Hepatocyte (in vitro differentiated cells): ENCODE data around the gene TMEM26. TPM values are rescaled to one million over a fixed set of nuclear protein-coding genes. Genes with fewer than 3 reads are reported as not detected.

Source experiments
- DNase-seq: peaks from one replicate; pipeline ENCODE4 v3.0.0-alpha.2; 2016; ENCODE audit warnings: low spot score
- H2AFZ ChIP-seq: fragments of 200-600 bp; sonication (generic); 2 replicates; pipeline ENCODE4 v1.6.0; 2016; ENCODE audit warnings: antibody characterized with exemption, mild to moderate bottlenecking
- H3K27ac ChIP-seq: fragments of 200-600 bp; sonication (generic); 2 replicates; pipeline ENCODE4 v1.5.1; 2016; ENCODE audit warnings: mild to moderate bottlenecking
- H3K27me3 ChIP-seq: fragments of 200-600 bp; sonication (generic); 2 replicates; pipeline ENCODE4 v1.6.1; 2016
- H3K36me3 ChIP-seq: fragments of 200-600 bp; sonication (generic); replicated peaks from 2 replicates; pipeline ENCODE4 v1.5.1; 2016; ENCODE audit warnings: low read depth; ENCODE audit not compliant: insufficient read depth
- H3K4me1 ChIP-seq: fragments of 200-600 bp; sonication (generic); 2 replicates; pipeline ENCODE4 v1.5.1; 2016; ENCODE audit warnings: mild to moderate bottlenecking, moderate library complexity; ENCODE audit not compliant: insufficient read depth
- H3K4me2 ChIP-seq: fragments of 200-600 bp; sonication (generic); 2 replicates; pipeline ENCODE4 v1.6.0; 2016
- H3K4me3 ChIP-seq: fragments of 200-600 bp; sonication (generic); 2 replicates; pipeline ENCODE4 v1.5.1; 2016; ENCODE audit warnings: mild to moderate bottlenecking
- H3K79me2 ChIP-seq: fragments of 200-600 bp; sonication (generic); 2 replicates; pipeline ENCODE4 v1.6.0; 2017; ENCODE audit warnings: mild to moderate bottlenecking
- H3K9me2 ChIP-seq: fragments of 200-600 bp; sonication (generic); replicated peaks from 2 replicates; pipeline ENCODE4 v1.6.0; 2017; ENCODE audit warnings: mild to moderate bottlenecking; ENCODE audit not compliant: insufficient read depth
- H3K9me3 ChIP-seq: fragments of 200-600 bp; sonication (generic); 2 replicates; pipeline ENCODE4 v1.5.1; 2016; ENCODE audit warnings: low read depth, mild to moderate bottlenecking
- H4K20me1 ChIP-seq: fragments of 200-600 bp; sonication (generic); 2 replicates; pipeline ENCODE4 v1.6.0; 2016; ENCODE audit warnings: mild to moderate bottlenecking; ENCODE audit not compliant: insufficient read depth, poor library complexity, severe bottlenecking
- EZH2 ChIP-seq: fragments of 200-600 bp; sonication (generic); IDR thresholded peaks from 2 replicates; pipeline ENCODE4 v1.6.1; 2016; ENCODE audit warnings: antibody characterized with exemption, mild to moderate bottlenecking, borderline replicate concordance
- EZH2phosphoT487 ChIP-seq: fragments of 200-600 bp; sonication (generic); IDR thresholded peaks from one replicate; pipeline ENCODE4 v1.6.1; 2018; ENCODE audit warnings: antibody characterized with exemption, mild to moderate bottlenecking, low read depth, moderate library complexity; ENCODE audit not compliant: unreplicated experiment, severe bottlenecking
- WGBS: methylation state at CpG from one replicate; pipeline ENCODE4 v1.1.6; 2016; ENCODE audit warnings: low lambda C conversion rate; ENCODE audit errors: missing lambda C conversion rate; 5-methylcytosine and 5-hydroxymethylcytosine counted together
- polyA plus RNA-seq: library from polyadenylated mRNA; unstranded; fragments of >200 nt; fragmentation: Nextera tagmentation; extraction: Ambion mirVana; gene quantifications from 2 replicates; pipeline ENCODE4 v1.2.1, GENCODE V29; 2016
- total RNA-seq: library from RNA; depleted of rRNA; stranded (reverse); fragments of >200 nt; gene quantifications from 2 replicates; pipeline ENCODE4 v1.2.3, GENCODE V29; 2014
- TF ChIP-seq, protein P1 (sequence below): fragments of 200-600 bp; sonication (generic); IDR thresholded peaks from 2 replicates; pipeline ENCODE4 v1.5.1; 2016; ENCODE audit warnings: antibody characterized with exemption, mild to moderate bottlenecking; ENCODE audit not compliant: poor library complexity

Gene TMEM26
- total and polyA plus RNA-seq, 2 experiments from 2014 or later, result 0.39 to 3.3 TPM

DNA sequence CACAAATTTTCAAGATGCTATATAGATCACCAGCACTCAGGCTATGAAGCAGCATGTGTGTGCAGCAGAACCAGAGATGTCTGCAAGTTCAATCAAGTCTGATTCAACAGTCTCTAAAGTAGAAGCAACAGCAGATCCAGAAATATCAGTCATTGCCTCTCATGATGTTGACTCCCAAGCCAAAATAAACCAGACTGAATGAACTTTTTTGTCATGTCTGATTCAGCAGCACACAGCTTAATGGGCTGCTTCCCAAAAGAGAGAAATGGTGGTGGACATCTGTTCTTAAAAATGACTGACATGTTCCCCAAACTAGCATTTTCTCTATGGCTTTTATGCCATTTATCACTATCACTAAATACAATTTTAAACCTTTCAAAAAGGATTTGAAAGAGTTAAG lies 53.8 kb downstream of the TMEM26 start:
- no peaks in the 10 kb centered on the region for H3K79me2 ChIP-seq

DNA sequence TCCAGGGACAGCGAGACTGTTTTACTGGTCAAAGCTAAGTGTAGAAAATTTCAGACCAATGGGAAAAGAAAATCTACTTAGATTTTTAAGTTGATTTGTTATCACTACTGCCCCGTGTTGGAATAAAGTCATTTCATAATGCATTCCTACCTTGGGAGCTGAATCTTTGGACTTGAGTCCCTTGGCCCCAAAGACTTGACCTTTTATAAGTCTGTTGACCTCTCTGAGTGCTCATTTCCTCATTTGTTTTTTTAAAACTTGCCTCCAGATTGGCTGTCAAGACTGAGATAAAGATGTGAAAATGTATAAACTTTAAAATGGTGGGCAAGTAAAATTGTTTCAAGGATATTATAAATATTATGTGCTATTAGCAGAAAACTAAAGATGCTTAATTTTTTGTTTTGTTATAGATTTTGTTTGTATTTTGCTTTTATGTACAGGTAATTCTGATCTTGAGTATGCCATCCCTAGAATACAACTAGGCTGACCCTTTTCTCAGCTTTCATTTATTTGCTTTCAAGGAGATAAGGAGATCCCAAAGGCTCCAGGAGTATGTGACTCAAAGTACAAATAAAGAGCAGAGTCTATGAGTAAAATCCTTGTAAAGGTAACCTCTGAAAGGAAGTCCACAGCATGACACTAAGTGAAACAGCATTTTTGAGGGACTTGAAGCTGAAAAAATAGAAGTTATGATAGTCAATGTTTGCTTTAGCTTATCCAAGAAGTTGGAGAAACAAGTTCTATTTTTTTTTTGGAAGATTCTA lies 54.6 kb downstream of the TMEM26 start:
- Histone ChIP-seq H3K79me2 (no peaks in the 10 kb centered on the region), H4K20me1 (no peaks in the 10 kb centered on the region), H3K36me3 (no peaks in the 10 kb centered on the region), H2AFZ (no peak overlapping the region), H3K4me3 (no peak overlapping the region), H3K4me1 (no peaks in the 10 kb centered on the region), H3K9me3 (no peaks in the 10 kb centered on the region), H3K4me2 (no peak overlapping the region), H3K9me2 (no peaks in the 10 kb centered on the region), H3K27me3 (no peaks in the 10 kb centered on the region), H3K27ac (peak overlapping the region; percentile 27)
- TF ChIP-seq EZH2phosphoT487 (no peak), EZH2 (no peak)
- TF ChIP-seq, protein P1, sequence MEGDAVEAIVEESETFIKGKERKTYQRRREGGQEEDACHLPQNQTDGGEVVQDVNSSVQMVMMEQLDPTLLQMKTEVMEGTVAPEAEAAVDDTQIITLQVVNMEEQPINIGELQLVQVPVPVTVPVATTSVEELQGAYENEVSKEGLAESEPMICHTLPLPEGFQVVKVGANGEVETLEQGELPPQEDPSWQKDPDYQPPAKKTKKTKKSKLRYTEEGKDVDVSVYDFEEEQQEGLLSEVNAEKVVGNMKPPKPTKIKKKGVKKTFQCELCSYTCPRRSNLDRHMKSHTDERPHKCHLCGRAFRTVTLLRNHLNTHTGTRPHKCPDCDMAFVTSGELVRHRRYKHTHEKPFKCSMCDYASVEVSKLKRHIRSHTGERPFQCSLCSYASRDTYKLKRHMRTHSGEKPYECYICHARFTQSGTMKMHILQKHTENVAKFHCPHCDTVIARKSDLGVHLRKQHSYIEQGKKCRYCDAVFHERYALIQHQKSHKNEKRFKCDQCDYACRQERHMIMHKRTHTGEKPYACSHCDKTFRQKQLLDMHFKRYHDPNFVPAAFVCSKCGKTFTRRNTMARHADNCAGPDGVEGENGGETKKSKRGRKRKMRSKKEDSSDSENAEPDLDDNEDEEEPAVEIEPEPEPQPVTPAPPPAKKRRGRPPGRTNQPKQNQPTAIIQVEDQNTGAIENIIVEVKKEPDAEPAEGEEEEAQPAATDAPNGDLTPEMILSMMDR, result no peak
- DNase-seq, result peak; percentile 18
- 48% methylated on average over 2 of the region's 2 CpGs for WGBS

More for the DNA sequence above, 53.8 kb downstream of the TMEM26 start:
- Histone ChIP-seq H2AFZ (no peak overlapping the region), H3K27ac (no peak overlapping the region), H3K4me3 (no peak overlapping the region), H3K9me2 (no peaks in the 10 kb centered on the region), H3K4me2 (no peak overlapping the region), H3K9me3 (no peaks in the 10 kb centered on the region), H4K20me1 (no peaks in the 10 kb centered on the region), H3K36me3 (no peaks in the 10 kb centered on the region), H3K27me3 (no peaks in the 10 kb centered on the region), H3K4me1 (no peaks in the 10 kb centered on the region)
- TF ChIP-seq EZH2phosphoT487 (no peak), EZH2 (no peak)
- TF ChIP-seq, protein P1, result no peak
- no peak for DNase-seq

DNA sequence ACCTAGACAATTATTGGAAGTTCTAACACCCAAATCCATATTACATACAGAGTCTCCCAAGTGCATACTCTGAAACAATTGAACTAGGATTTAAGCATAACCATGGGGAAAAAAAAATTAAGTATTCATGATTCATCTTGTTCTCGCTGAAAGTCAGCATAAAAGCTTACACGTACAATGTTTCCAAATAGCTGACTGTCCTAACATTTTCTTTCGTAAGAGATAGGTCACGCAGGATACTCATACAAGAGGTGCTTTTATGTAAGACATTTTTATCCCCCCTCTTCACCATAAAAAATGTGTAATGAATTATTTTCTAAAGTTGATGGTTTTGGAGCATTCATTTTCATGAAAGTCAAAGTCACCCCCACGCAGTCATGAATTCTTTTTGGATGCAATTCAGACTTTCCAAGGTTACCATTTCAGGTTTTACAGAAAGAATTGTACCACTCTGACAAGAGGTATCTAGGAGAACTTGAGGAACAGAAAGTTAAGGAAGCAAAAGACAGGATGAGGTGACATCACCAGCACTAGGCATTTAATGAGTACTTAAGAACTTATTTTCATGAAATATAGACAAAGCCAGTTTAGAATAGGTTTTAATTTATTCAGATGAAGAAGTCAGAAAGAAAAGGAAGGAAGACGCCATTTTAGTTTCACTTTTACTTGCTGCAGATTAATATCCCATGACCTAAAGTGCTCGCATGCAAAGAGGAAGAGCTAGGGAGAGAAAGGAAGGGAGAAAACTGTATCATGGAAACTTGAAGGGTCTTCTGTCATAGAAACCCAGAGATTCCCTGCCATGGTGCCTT lies 55.8 kb downstream of the TMEM26 start:
- Histone ChIP-seq H3K4me2 (peak overlapping the region; percentile 31), H3K9me2 (no peaks in the 10 kb centered on the region), H4K20me1 (no peaks in the 10 kb centered on the region), H3K27me3 (no peaks in the 10 kb centered on the region), H3K4me3 (no peak overlapping the region), H3K9me3 (no peaks in the 10 kb centered on the region), H2AFZ (peak overlapping the region; percentile 27), H3K4me1 (no peaks in the 10 kb centered on the region), H3K36me3 (no peaks in the 10 kb centered on the region), H3K27ac (peak overlapping the region; percentile 27), H3K79me2 (no peaks in the 10 kb centered on the region)
- 91% methylated on average over 7 of the region's 7 CpGs for WGBS
- TF ChIP-seq EZH2phosphoT487 (no peak), EZH2 (no peak)
- TF ChIP-seq, protein P1, result no peak
- DNase-seq, result no peak
